GM19395 (cell line): ENCODE data around the gene TEKTIP1.
"Not testable (repeated sequence)": the region's sequence is repeated elsewhere in the genome, so short reads cannot be mapped to it uniquely, and the experiment has no call there.

Source experiments
- ATAC-seq: cut with Tn5 transposase; IDR thresholded peaks from one replicate; pipeline ENCODE4 v1.9.1; 2021; ENCODE audit warnings: mild to moderate bottlenecking, moderate library complexity; ENCODE audit not compliant: unreplicated experiment

Gene TEKTIP1

GRCh38 chr19:3522421-3523360 lies 16.3 kb upstream of the TEKTIP1 start:
- no peak for ATAC-seq

GRCh38 chr19:3523361-3524077 lies 15.5 kb upstream of the TEKTIP1 start:
- no peak for ATAC-seq

GRCh38 chr19:3524078-3524842 lies 14.7 kb upstream of the TEKTIP1 start:
- ATAC-seq, result no peak

- ATAC-seq, result no peak
These were observed 14.0 kb upstream of the TEKTIP1 start for GRCh38 chr19:3524904-3525451.

- ATAC-seq, result no peak
These were observed 12.3 kb upstream of the TEKTIP1 start for GRCh38 chr19:3526507-3527237.

GRCh38 chr19:3527238-3527910 lies 11.6 kb upstream of the TEKTIP1 start:
- no peak for ATAC-seq

- no peak for ATAC-seq
These were observed 10.9 kb upstream of the TEKTIP1 start for GRCh38 chr19:3528080-3528479.

GRCh38 chr19:3528539-3529211 lies 10.3 kb upstream of the TEKTIP1 start:
- no peak for ATAC-seq

- not testable (repeated sequence) for ATAC-seq
These were observed 9.7 kb upstream of the TEKTIP1 start for GRCh38 chr19:3529299-3529698.

GRCh38 chr19:3530389-3530788 lies 8.6 kb upstream of the TEKTIP1 start:
- no peak for ATAC-seq

- ATAC-seq, result no peak
These were observed 7.3 kb upstream of the TEKTIP1 start for GRCh38 chr19:3531716-3532115.

GRCh38 chr19:3532154-3532786 lies 6.7 kb upstream of the TEKTIP1 start:
- ATAC-seq, result no peak

GRCh38 chr19:3533033-3533432 lies 5.9 kb upstream of the TEKTIP1 start:
- ATAC-seq, result no peak

- no peak for ATAC-seq
These were observed 5.3 kb upstream of the TEKTIP1 start for GRCh38 chr19:3533563-3534216.

- ATAC-seq, result no peak
These were observed 4.4 kb upstream of the TEKTIP1 start for GRCh38 chr19:3534375-3535234.

GRCh38 chr19:3535235-3535535 lies 3.8 kb upstream of the TEKTIP1 start:
- no peak for ATAC-seq

GRCh38 chr19:3535563-3535965 lies 3.4 kb upstream of the TEKTIP1 start:
- no peak for ATAC-seq
